ENCODE results near the gene GRIN2A.

GRIN2A gene

DNA sequence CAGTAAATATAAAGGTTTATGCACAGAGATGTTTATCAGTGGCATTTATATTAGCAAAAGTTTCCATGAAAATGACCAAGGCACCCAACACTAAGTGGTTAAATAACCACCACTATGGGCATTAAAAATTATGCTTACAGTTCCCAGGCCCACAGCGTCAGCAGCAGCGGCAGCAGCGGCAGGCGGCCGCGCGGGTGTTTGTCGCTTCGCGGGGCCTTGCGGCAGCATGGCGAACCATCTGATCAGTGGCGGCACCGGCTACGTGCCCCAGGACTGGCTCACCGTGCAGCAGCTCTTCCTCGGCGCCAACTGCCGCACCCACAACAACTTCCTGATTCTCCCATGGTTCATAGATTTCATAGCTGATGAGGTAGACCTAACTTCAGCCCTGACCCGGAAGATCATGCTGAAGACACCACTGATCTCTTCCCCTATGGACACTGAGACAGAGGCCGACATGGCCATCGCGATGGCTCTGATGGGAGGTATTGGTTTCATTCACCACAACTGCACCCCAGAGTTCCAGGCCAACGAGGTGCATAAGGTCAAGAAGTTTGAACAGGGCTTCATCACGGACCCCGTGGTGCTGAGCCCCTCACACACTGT is 71.0 kb downstream of the GRIN2A start:
- no peak for TF ChIP-seq CTCF (IDR thresholded peaks at IDR 0.05; ENCODE audit: insufficient read depth, low read length, poor library complexity, severe bottlenecking)
- DNase-seq (ENCODE audit: extremely low read depth, insufficient read length), result no peak
- Histone ChIP-seq H3K36me3 (ENCODE audit: control insufficient read depth, insufficient read depth, low read length) (no peaks in the 10 kb centered on the region), H3K27me3 (replicated peaks; ENCODE audit: control insufficient read depth, insufficient read depth, low read length) (no peaks in the 10 kb centered on the region), H3K4me3 (replicated peaks; ENCODE audit: low read depth, low read length) (no peak overlapping the region)

GRCh38 chr16:10110552-10110951 is 71.7 kb downstream of the GRIN2A start:
- DNase-seq (ENCODE audit: extremely low read depth, insufficient read length), result no peak
- TF ChIP-seq CTCF (IDR thresholded peaks at IDR 0.05; ENCODE audit: insufficient read depth, low read length, poor library complexity, severe bottlenecking), result no peak
- no peaks in the 10 kb centered on the region for H3K36me3 ChIP-seq (ENCODE audit: control insufficient read depth, insufficient read depth, low read length)

GRCh38 chr16:10107081-10107480 is 75.1 kb downstream of the GRIN2A start:
- no peak overlapping the region for H3K4me3 ChIP-seq (replicated peaks; ENCODE audit: low read depth, low read length)
- H3K27me3 ChIP-seq (replicated peaks; ENCODE audit: control insufficient read depth, insufficient read depth, low read length), result no peaks in the 10 kb centered on the region; the same call in 1 of the 2 replicates
- no peak for DNase-seq (ENCODE audit: extremely low read depth, insufficient read length)
- H3K36me3 ChIP-seq (ENCODE audit: control insufficient read depth, insufficient read depth, low read length), result no peaks in the 10 kb centered on the region
- no peak for TF ChIP-seq CTCF (IDR thresholded peaks at IDR 0.05; ENCODE audit: insufficient read depth, low read length, poor library complexity, severe bottlenecking)

More at GRCh38 chr16:10110552-10110951, 71.7 kb downstream of the GRIN2A start:
- Histone ChIP-seq H3K27me3 (replicated peaks; ENCODE audit: control insufficient read depth, insufficient read depth, low read length) (no peaks in the 10 kb centered on the region), H3K4me3 (replicated peaks; ENCODE audit: low read depth, low read length) (no peak overlapping the region)

DNA sequence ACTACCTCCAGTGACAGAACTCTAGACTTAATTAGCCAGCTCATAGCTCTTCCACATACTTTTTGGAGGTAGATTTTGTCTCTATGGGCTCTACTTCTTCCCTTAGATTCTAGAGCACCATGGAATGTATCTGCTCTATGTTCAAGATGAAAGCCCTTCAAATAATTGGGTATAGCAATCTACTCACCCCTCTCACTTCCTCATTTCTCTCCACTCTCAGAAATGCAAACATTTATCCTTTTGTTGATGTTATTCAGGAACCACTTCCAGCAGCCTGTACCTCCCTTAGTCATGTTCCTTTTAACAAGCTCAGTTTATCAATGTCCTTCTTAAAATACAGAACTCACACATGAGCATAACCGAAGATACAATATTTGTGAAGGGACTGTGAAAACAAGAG is 78.5 kb downstream of the GRIN2A start:
- H3K4me3 ChIP-seq (replicated peaks; ENCODE audit: low read depth, low read length), result no peak overlapping the region
- H3K27me3 ChIP-seq (replicated peaks; ENCODE audit: control insufficient read depth, insufficient read depth, low read length), result no peaks in the 10 kb centered on the region; the same call in 1 of the 2 replicates
- no peak for TF ChIP-seq CTCF (IDR thresholded peaks at IDR 0.05; ENCODE audit: insufficient read depth, low read length, poor library complexity, severe bottlenecking)
- H3K36me3 ChIP-seq (ENCODE audit: control insufficient read depth, insufficient read depth, low read length), result no peaks in the 10 kb centered on the region
- DNase-seq (ENCODE audit: extremely low read depth, insufficient read length), result no peak

DNA sequence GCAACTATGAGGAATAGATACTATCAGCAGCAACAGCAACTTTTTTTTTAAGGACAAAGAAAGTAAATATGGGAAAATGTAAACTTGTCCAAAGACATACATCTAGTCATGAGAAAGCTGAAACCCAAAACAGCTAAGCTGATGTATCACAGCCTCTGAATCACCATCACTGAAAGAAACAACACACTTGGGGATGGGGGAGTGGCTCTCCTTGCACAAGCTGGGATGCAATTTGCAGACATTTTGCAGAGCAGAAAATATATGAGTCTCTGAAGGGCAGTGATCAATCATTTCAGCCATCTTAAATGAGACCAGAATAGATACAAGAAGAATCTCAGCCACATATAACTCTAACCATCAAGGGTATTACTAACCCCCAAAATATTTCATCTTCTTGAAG is 79.1 kb downstream of the GRIN2A start:
- Histone ChIP-seq H3K4me3 (replicated peaks; ENCODE audit: low read depth, low read length) (no peak overlapping the region), H3K36me3 (ENCODE audit: control insufficient read depth, insufficient read depth, low read length) (no peaks in the 10 kb centered on the region), H3K27me3 (replicated peaks; ENCODE audit: control insufficient read depth, insufficient read depth, low read length) (no peaks in the 10 kb centered on the region; the same call in 1 of the 2 replicates)
- DNase-seq (ENCODE audit: extremely low read depth, insufficient read length), result no peak
- TF ChIP-seq CTCF (IDR thresholded peaks at IDR 0.05; ENCODE audit: insufficient read depth, low read length, poor library complexity, severe bottlenecking), result no peak

GRCh38 chr16:10100829-10101228 is 81.4 kb downstream of the GRIN2A start:
- H3K36me3 ChIP-seq (ENCODE audit: control insufficient read depth, insufficient read depth, low read length), result no peaks in the 10 kb centered on the region
- no peak overlapping the region for H3K4me3 ChIP-seq (replicated peaks; ENCODE audit: low read depth, low read length)
- DNase-seq (ENCODE audit: extremely low read depth, insufficient read length), result no peak
- no peak for TF ChIP-seq CTCF (IDR thresholded peaks at IDR 0.05; ENCODE audit: insufficient read depth, low read length, poor library complexity, severe bottlenecking)
- no peaks in the 10 kb centered on the region; the same call in 1 of the 2 replicates for H3K27me3 ChIP-seq (replicated peaks; ENCODE audit: control insufficient read depth, insufficient read depth, low read length)
